Fibroblast of lung (primary cell): Measurements from ENCODE around the gene PMF1. TPM values are rescaled to one million over a fixed set of nuclear protein-coding genes. Genes with fewer than 3 reads are reported as not detected.

Experiments
- DNase-seq, 2 donors: peaks; one replicate each; pipeline versions ENCODE4 v3.0.0 to v3.0.0-alpha.2; 2010; ENCODE audit warnings: low read depth in 2 of 2
- H2AFZ ChIP-seq: 2 replicates; pipeline ENCODE4 v1.5.1; 2012; ENCODE audit warnings: low read length, control low read depth, inconsistent platforms
- H3K27ac ChIP-seq: 2 replicates; pipeline ENCODE4 v1.5.1; 2011; ENCODE audit warnings: low read length, control low read depth; ENCODE audit not compliant: insufficient read depth
- H3K27me3 ChIP-seq: 2 replicates; pipeline ENCODE4 v1.5.1; 2011; ENCODE audit warnings: mild to moderate bottlenecking, low read length; ENCODE audit not compliant: control insufficient read depth, insufficient read depth
- H3K36me3 ChIP-seq: 2 replicates; pipeline ENCODE4 v1.5.1; 2011; ENCODE audit warnings: low read length; ENCODE audit not compliant: control insufficient read depth, insufficient read depth
- H3K4me1 ChIP-seq: 2 replicates; pipeline ENCODE4 v1.5.1; 2011; ENCODE audit warnings: low read length; ENCODE audit not compliant: control insufficient read depth, insufficient read depth; ENCODE audit errors: extremely low read depth
- H3K4me2 ChIP-seq: 2 replicates; pipeline ENCODE4 v1.5.1; 2011; ENCODE audit warnings: low read length, control low read depth; ENCODE audit not compliant: insufficient read depth; ENCODE audit errors: extremely low read depth
- H3K4me3 ChIP-seq, 4 experiments: fragments of 200-600 bp in 1 of 4; sonication (generic) in 1 of 4; replicated peaks in 1 of 4; 2 replicates each; pipeline ENCODE4 v1.5.1; 2011 to 2016; ENCODE audit warnings: low read length in 4 of 4, low read depth in 3 of 4, mild to moderate bottlenecking in 3 of 4, control low read depth in 2 of 4, inconsistent platforms in 1 of 4, mixed read lengths in 1 of 4; ENCODE audit not compliant: insufficient read depth in 1 of 4; ENCODE audit errors: control extremely low read depth in 1 of 4
- H3K79me2 ChIP-seq: 2 replicates; pipeline ENCODE4 v1.5.1; 2012; ENCODE audit warnings: mild to moderate bottlenecking, low read length, inconsistent platforms; ENCODE audit not compliant: control insufficient read depth, insufficient read depth
- H3K9ac ChIP-seq: 2 replicates; pipeline ENCODE4 v1.5.1; 2011; ENCODE audit warnings: mild to moderate bottlenecking, low read length, control low read depth; ENCODE audit not compliant: insufficient read depth
- H3K9me3 ChIP-seq: 2 replicates; pipeline ENCODE4 v1.5.1; 2012; ENCODE audit warnings: low read depth, low read length; ENCODE audit not compliant: control insufficient read depth, insufficient read depth
- H4K20me1 ChIP-seq: 2 replicates; pipeline ENCODE4 v1.5.1; 2011; ENCODE audit warnings: low read length; ENCODE audit not compliant: control insufficient read depth, insufficient read depth; ENCODE audit errors: extremely low read depth
- CTCF ChIP-seq, 2 donors: IDR thresholded peaks in 1 of 2; conservative IDR thresholded peaks in 1 of 2; 1 replicate in 1 of 2; 2 replicates in 1 of 2; pipeline ENCODE4 v1.5.1; 2011 to 2012; ENCODE audit warnings: low read length in 2 of 2, control low read depth in 1 of 2, inconsistent platforms in 1 of 2, low read depth in 1 of 2, mild to moderate bottlenecking in 1 of 2
- EZH2 ChIP-seq: IDR thresholded peaks from 2 replicates; pipeline ENCODE4 v1.5.1; 2012; ENCODE audit warnings: low read length, control low read depth, mild to moderate bottlenecking; ENCODE audit errors: missing control alignments
- polyA plus RNA-seq, 2 donors: library from polyadenylated mRNA; depleted of rRNA in 1 of 2; stranded (reverse) in 1 of 2; unstranded in 1 of 2; fragments of >200 nt; gene quantifications; 2 replicates each; pipeline ENCODE4 v1.2.1, GENCODE V29; 2011 to 2012; ENCODE audit warnings: missing spikeins in 1 of 2
- total RNA-seq: library from RNA; depleted of rRNA; stranded (reverse); fragments of >200 nt; gene quantifications from 2 replicates; pipeline ENCODE4 v1.2.1, GENCODE V29; 2014

PMF1 gene
- total and polyA plus RNA-seq, 2 donors (not counting 1 experiment from before 2014, with no cell fraction given) = 24.1 to 46.8 TPM

GRCh38 chr1:156253634-156254033 lies 40.8 kb downstream of the PMF1 start:
- Histone ChIP-seq H3K79me2 (no peaks in the 10 kb centered on the region), H3K4me1 (no peaks in the 10 kb centered on the region), H3K9ac (no peak overlapping the region), H3K9me3 (no peaks in the 10 kb centered on the region), H3K4me3 (no peak overlapping the region), H3K27ac (no peak overlapping the region), H3K4me2 (no peak overlapping the region), H2AFZ (no peak overlapping the region), H4K20me1 (no peaks in the 10 kb centered on the region), H3K36me3 (peaks cover 24% of the 10 kb centered on the region), H3K27me3 (no peaks in the 10 kb centered on the region)
- no peak for TF ChIP-seq EZH2
- no peak for TF ChIP-seq CTCF (conservative IDR thresholded peaks at IDR 0.05 in 1 of 2, IDR thresholded peaks at IDR 0.05 in 1 of 2; ENCODE audit: low read depth in 1 of 2, low read length in 2 of 2)
- no peak for DNase-seq

GRCh38 chr1:156257711-156258110 lies 44.9 kb downstream of the PMF1 start:
- peaks cover 4% of the 10 kb centered on the region for H3K4me1 ChIP-seq
- no peak overlapping the region for H2AFZ ChIP-seq
- H3K4me3 ChIP-seq = no peak overlapping the region
- H4K20me1 ChIP-seq = peaks cover 2% of the 10 kb centered on the region
- no peak overlapping the region for H3K4me2 ChIP-seq
- H3K27me3 ChIP-seq = no peaks in the 10 kb centered on the region
- H3K36me3 ChIP-seq = peaks cover 36% of the 10 kb centered on the region
- H3K79me2 ChIP-seq = no peaks in the 10 kb centered on the region
- H3K9me3 ChIP-seq = no peaks in the 10 kb centered on the region
- no peak overlapping the region for H3K9ac ChIP-seq
- no peak for TF ChIP-seq CTCF (conservative IDR thresholded peaks at IDR 0.05 in 1 of 2, IDR thresholded peaks at IDR 0.05 in 1 of 2; ENCODE audit: low read depth in 1 of 2, low read length in 2 of 2)
- TF ChIP-seq EZH2 = no peak
- no peak overlapping the region for H3K27ac ChIP-seq
- no peak for DNase-seq

GRCh38 chr1:156258859-156259258 lies 46.1 kb downstream of the PMF1 start:
- H3K4me1 ChIP-seq = peaks cover 11% of the 10 kb centered on the region
- TF ChIP-seq CTCF (conservative IDR thresholded peaks at IDR 0.05 in 1 of 2, IDR thresholded peaks at IDR 0.05 in 1 of 2; ENCODE audit: low read depth in 1 of 2, low read length in 2 of 2) (no peak), EZH2 (no peak)
- no peak overlapping the region for H2AFZ ChIP-seq
- peaks cover 2% of the 10 kb centered on the region for H4K20me1 ChIP-seq
- H3K4me2 ChIP-seq = no peak overlapping the region
- H3K27me3 ChIP-seq = no peaks in the 10 kb centered on the region
- no peaks in the 10 kb centered on the region for H3K79me2 ChIP-seq
- H3K9ac ChIP-seq = no peak overlapping the region
- DNase-seq = no peak
- peaks cover 35% of the 10 kb centered on the region for H3K36me3 ChIP-seq
- H3K4me3 ChIP-seq = no peak overlapping the region
- no peaks in the 10 kb centered on the region for H3K9me3 ChIP-seq
- no peak overlapping the region for H3K27ac ChIP-seq
